Measurements from ENCODE around the gene PDCD2L.
A peak's percentile ranks its signal among the peaks of the same experiment; 100 is the strongest.
"Not testable (repeated sequence)": the region's sequence is repeated elsewhere in the genome, so short reads cannot be mapped to it uniquely, and the experiment has no call there.

The PDCD2L gene

GRCh38 chr19:34418300-34418699 is 14.1 kb downstream of the PDCD2L start:
- DNase-seq (ENCODE audit: low read depth) = no peak

GRCh38 chr19:34426096-34426661 is 22.0 kb downstream of the PDCD2L start:
- no peak for DNase-seq (ENCODE audit: low read depth)

- DNase-seq (ENCODE audit: low read depth) = peak; percentile 20
Measured at GRCh38 chr19:34428549-34429285, 24.5 kb downstream of the PDCD2L start.

- no peak for DNase-seq (ENCODE audit: low read depth)
Measured at GRCh38 chr19:34429553-34429952, 25.4 kb downstream of the PDCD2L start.

- DNase-seq (ENCODE audit: low read depth) = peak; percentile 53
Measured at GRCh38 chr19:34430738-34431625, 26.8 kb downstream of the PDCD2L start.

GRCh38 chr19:34431681-34432402 is 27.6 kb downstream of the PDCD2L start:
- no peak for DNase-seq (ENCODE audit: low read depth)

GRCh38 chr19:34432797-34433196 is 28.6 kb downstream of the PDCD2L start:
- no peak for DNase-seq (ENCODE audit: low read depth)

- no peak for DNase-seq (ENCODE audit: low read depth)
Measured at GRCh38 chr19:34436716-34437115, 32.5 kb downstream of the PDCD2L start.

GRCh38 chr19:34448191-34448590 is 44.0 kb downstream of the PDCD2L start:
- no peak for DNase-seq (ENCODE audit: low read depth)

GRCh38 chr19:34452723-34453122 is 48.5 kb downstream of the PDCD2L start:
- DNase-seq (ENCODE audit: low read depth) = peak; percentile 31

GRCh38 chr19:34454091-34454490 is 49.9 kb downstream of the PDCD2L start:
- no peak for DNase-seq (ENCODE audit: low read depth)

- DNase-seq (ENCODE audit: low read depth) = no peak
Measured at GRCh38 chr19:34454685-34455084, 50.5 kb downstream of the PDCD2L start.

GRCh38 chr19:34455783-34456480 is 51.7 kb downstream of the PDCD2L start:
- DNase-seq (ENCODE audit: low read depth) = not testable (repeated sequence)

GRCh38 chr19:34457446-34457845 is 53.2 kb downstream of the PDCD2L start:
- no peak for DNase-seq (ENCODE audit: low read depth)

- no peak for DNase-seq (ENCODE audit: low read depth)
Measured at GRCh38 chr19:34458677-34459076, 54.5 kb downstream of the PDCD2L start.

GRCh38 chr19:34459614-34460013 is 55.4 kb downstream of the PDCD2L start:
- DNase-seq (ENCODE audit: low read depth) = no peak

GRCh38 chr19:34461375-34462100 is 57.3 kb downstream of the PDCD2L start:
- DNase-seq (ENCODE audit: low read depth) = no peak

GRCh38 chr19:34464785-34465184 is 60.6 kb downstream of the PDCD2L start:
- not testable (repeated sequence) for DNase-seq (ENCODE audit: low read depth)

- DNase-seq (ENCODE audit: low read depth) = no peak
Measured at GRCh38 chr19:34468409-34468808, 64.2 kb downstream of the PDCD2L start.

- not testable (repeated sequence) for DNase-seq (ENCODE audit: low read depth)
Measured at GRCh38 chr19:34469026-34469425, 64.8 kb downstream of the PDCD2L start.

Measured in HS-27A (cell line).